GM10248 (cell line): ENCODE measurements around the gene SIGLEC9.

ENCODE experiments used
- CTCF ChIA-PET: fragments of 300-600 bp; sonication (Branson Sonifier 250); formaldehyde crosslinking; extraction: SDS; loops from one replicate; lab custom pipeline; 2021; ENCODE audit warnings: antibody characterized with exemption; lab: Yijun Ruan, JAX
- POLR2A ChIA-PET: fragments of 350-650 bp; sonication (Branson Sonifier 250); formaldehyde crosslinking; extraction: SDS; loops from one replicate; lab custom pipeline; 2020; ENCODE audit warnings: antibody characterized with exemption; lab: Yijun Ruan, JAX
- DNase-seq: peaks from one replicate; pipeline ENCODE4 v3.0.0; 2012; ENCODE audit errors: extremely low spot score
- CTCF ChIP-seq: IDR thresholded peaks from 2 replicates; pipeline ENCODE4 v1.5.1; 2012; ENCODE audit warnings: mild to moderate bottlenecking, low read depth; ENCODE audit errors: extremely low read depth, missing control alignments, control extremely low read depth

Gene SIGLEC9

GRCh38 chr19:51172223-51172622 lies 47.5 kb downstream of the SIGLEC9 start:
- ChIA-PET CTCF (no interaction called here), POLR2A (no interaction called here)
- TF ChIP-seq CTCF: no peak
- DNase-seq: no peak

- no peak for DNase-seq
- POLR2A ChIA-PET: no interaction called here
- no peak for TF ChIP-seq CTCF
- CTCF ChIA-PET: interaction anchor here (1.2 to 1.6 kb wide), 2 partner anchors 16 to 86 kb away, joined by 3 to 4 read pairs; no protein-coding TSS in a partner anchor
These were observed 49.0 kb downstream of the SIGLEC9 start for GRCh38 chr19:51173681-51174080.

- no peak for TF ChIP-seq CTCF
- DNase-seq: no peak
- ChIA-PET POLR2A (no interaction called here), CTCF (interaction anchor here (1.6 to 2.9 kb wide), 3 partner anchors 10 to 80 kb away, joined by 6 to 11 read pairs (median 7); no protein-coding TSS in a partner anchor)
These were observed 54.5 kb downstream of the SIGLEC9 start for GRCh38 chr19:51179256-51179655.
